ENCODE measurements around the gene GTF2F2. TPM values are rescaled to one million over a fixed set of nuclear protein-coding genes. Genes with fewer than 3 reads are reported as not detected.

Gene GTF2F2
- total and polyA plus RNA-seq, 2 donors (not counting 3 experiments of a cell fraction or from before 2014, with no cell fraction given) = 7.5 to 23.6 TPM

DNA sequence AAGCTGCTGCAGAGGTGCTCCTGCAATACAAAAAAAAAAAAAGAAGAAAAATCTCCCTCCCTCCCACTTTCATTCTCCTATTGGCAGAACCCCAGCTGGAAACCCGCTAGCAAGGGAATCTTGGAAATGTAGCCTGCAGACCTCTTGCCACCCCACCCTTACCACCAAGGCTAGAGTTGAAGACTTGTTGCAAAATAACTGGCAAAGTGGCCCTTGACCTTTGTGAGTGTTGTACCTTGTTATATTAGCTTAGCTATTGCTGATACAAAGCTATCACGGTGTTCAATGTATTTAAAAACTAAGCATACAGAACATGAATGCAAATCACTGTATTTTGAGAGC lies 138.0 kb downstream of the GTF2F2 start:
- dilution Hi-C loops (cut with MboI; ENCODE audit: extremely low pct_ligation_motif_present, low sequenced_read_pairs) = no loop called here
- no peak for TF ChIP-seq FOS (IDR thresholded peaks at IDR 0.05; ENCODE audit: borderline replicate concordance, insufficient read depth, low read length)
- TF ChIP-seq GATA2 (IDR thresholded peaks at IDR 0.05; ENCODE audit: insufficient read depth, insufficient read length, low read depth, low read length) = no peak
- no peaks in the 10 kb centered on the region for H3K79me2 ChIP-seq (ENCODE audit: control insufficient read depth, insufficient read depth, low read length)
- H3K27ac ChIP-seq (ENCODE audit: insufficient read depth, low read depth, low read length) = no peak overlapping the region
- H2AFZ ChIP-seq (ENCODE audit: low read depth, low read length) = no peak overlapping the region
- H3K4me3 ChIP-seq (replicated peaks in 1 of 3; ENCODE audit: insufficient read depth in 1 of 3, low read depth in 1 of 3, low read length in 3 of 3) = no peak overlapping the region
- ChIA-PET CTCF (interaction anchor here (1.3 kb wide), 1 partner anchor 19 kb away, joined by 3 read pairs; no protein-coding TSS in a partner anchor), POLR2A (no interaction called here)
- BruUV-seq (replicated peaks) = no TSS peak
- no peaks in the 10 kb centered on the region for H3K36me3 ChIP-seq (ENCODE audit: control insufficient read depth in 2 of 2, extremely low read depth in 1 of 2, insufficient read depth in 2 of 2, low read length in 2 of 2)
- H3K4me1 ChIP-seq (ENCODE audit: control insufficient read depth, extremely low read depth, insufficient read depth, low read length) = no peaks in the 10 kb centered on the region
- no peak for FAIRE-seq
- H3K9me1 ChIP-seq (replicated peaks; ENCODE audit: control insufficient read depth, extremely low read depth, insufficient read depth, low read length) = no peaks in the 10 kb centered on the region
- intact Hi-C loops (cut with micrococcal nuclease) = no loop called here
- no peaks in the 10 kb centered on the region for H3K27me3 ChIP-seq (ENCODE audit: control insufficient read depth in 2 of 2, insufficient read depth in 2 of 2, low read length in 2 of 2)
- no peak overlapping the region for H3K9ac ChIP-seq (replicated peaks; ENCODE audit: extremely low read depth, insufficient read depth, low read length)
- no peak for DNase-seq (ENCODE audit: low read depth, low spot score)
- H4K20me1 ChIP-seq (replicated peaks; ENCODE audit: control insufficient read depth, extremely low read depth, insufficient read depth, low read length) = no peaks in the 10 kb centered on the region
- H3K4me2 ChIP-seq (ENCODE audit: insufficient read depth, low read length) = no peak overlapping the region
- H3K9me3 ChIP-seq (replicated peaks; ENCODE audit: control insufficient read depth, insufficient read depth, low read length) = no peaks in the 10 kb centered on the region

DNA sequence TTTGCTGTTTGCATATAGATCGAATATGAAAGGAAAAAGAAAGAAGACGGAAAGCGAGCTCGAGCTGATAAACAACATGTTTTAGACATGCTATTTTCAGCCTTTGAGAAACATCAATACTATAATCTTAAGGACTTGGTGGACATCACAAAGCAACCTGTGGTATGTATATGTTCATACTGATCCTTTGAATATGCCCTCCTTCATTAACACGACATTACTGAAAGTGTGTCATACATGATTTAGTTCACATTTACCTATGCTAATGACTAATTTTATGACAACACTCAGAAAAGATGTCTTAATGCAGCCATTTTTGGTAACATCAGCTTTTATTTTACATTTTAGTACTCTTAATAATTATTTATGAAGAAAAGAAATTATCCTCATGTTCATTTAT lies 146.9 kb downstream of the GTF2F2 start:
- POLR2A ChIA-PET = no interaction called here
- dilution Hi-C loops (cut with MboI; ENCODE audit: extremely low pct_ligation_motif_present, low sequenced_read_pairs) = no loop called here
- TF ChIP-seq FOS (IDR thresholded peaks at IDR 0.05; ENCODE audit: borderline replicate concordance, insufficient read depth, low read length) (no peak), MYC (IDR thresholded peaks at IDR 0.05; ENCODE audit: low read depth, low read length) (no peak), POLR2AphosphoS5 (IDR thresholded peaks at IDR 0.05; ENCODE audit: insufficient read depth, low read depth, low read length) (no peak), POLR2A (IDR thresholded peaks at IDR 0.05; ENCODE audit: low read depth, low read length) (no peak), JUN (IDR thresholded peaks at IDR 0.05; ENCODE audit: borderline replicate concordance, insufficient read depth, insufficient read length, low read depth) (no peak), MAX (IDR thresholded peaks at IDR 0.05; ENCODE audit: insufficient read depth, insufficient read length) (no peak)

More for the DNA sequence above, 146.9 kb downstream of the GTF2F2 start:
- Histone ChIP-seq H3K9me1 (replicated peaks; ENCODE audit: control insufficient read depth, extremely low read depth, insufficient read depth, low read length) (no peaks in the 10 kb centered on the region), H3K4me3 (replicated peaks in 1 of 3; ENCODE audit: insufficient read depth in 1 of 3, low read depth in 1 of 3, low read length in 3 of 3) (no peak overlapping the region), H2AFZ (ENCODE audit: low read depth, low read length) (no peak overlapping the region), H3K4me2 (ENCODE audit: insufficient read depth, low read length) (no peak overlapping the region), H3K9me3 (replicated peaks; ENCODE audit: control insufficient read depth, insufficient read depth, low read length) (no peaks in the 10 kb centered on the region), H3K4me1 (ENCODE audit: control insufficient read depth, extremely low read depth, insufficient read depth, low read length) (no peaks in the 10 kb centered on the region), H3K9ac (replicated peaks; ENCODE audit: extremely low read depth, insufficient read depth, low read length) (no peak overlapping the region), H4K20me1 (replicated peaks; ENCODE audit: control insufficient read depth, extremely low read depth, insufficient read depth, low read length) (no peaks in the 10 kb centered on the region), H3K79me2 (ENCODE audit: control insufficient read depth, insufficient read depth, low read length) (no peaks in the 10 kb centered on the region), H3K27ac (ENCODE audit: insufficient read depth, low read depth, low read length) (no peak overlapping the region), H3K27me3 (ENCODE audit: control insufficient read depth in 2 of 2, insufficient read depth in 2 of 2, low read length in 2 of 2) (no peaks in the 10 kb centered on the region), H3K36me3 (ENCODE audit: control insufficient read depth in 2 of 2, extremely low read depth in 1 of 2, insufficient read depth in 2 of 2, low read length in 2 of 2) (no peaks in the 10 kb centered on the region)
- DNase-seq (ENCODE audit: low read depth, low spot score) (no peak), FAIRE-seq (no peak)
- no TSS peak for BruUV-seq (replicated peaks)
- intact Hi-C loops (cut with micrococcal nuclease) = no loop called here
- CTCF ChIA-PET = interaction anchor here (3.0 kb wide), 1 partner anchor 11 kb away, joined by 9 read pairs; no protein-coding TSS in a partner anchor
